ENCODE results near the gene PYCR2. TPM values are rescaled to one million over a fixed set of nuclear protein-coding genes. Genes with fewer than 3 reads are reported as not detected.
"Not testable (repeated sequence)": the region's sequence is repeated elsewhere in the genome, so short reads cannot be mapped to it uniquely, and the experiment has no call there.

Gene PYCR2
- total RNA-seq, 2 donors from 2014 or later = 46.6 to 50.2 TPM

DNA sequence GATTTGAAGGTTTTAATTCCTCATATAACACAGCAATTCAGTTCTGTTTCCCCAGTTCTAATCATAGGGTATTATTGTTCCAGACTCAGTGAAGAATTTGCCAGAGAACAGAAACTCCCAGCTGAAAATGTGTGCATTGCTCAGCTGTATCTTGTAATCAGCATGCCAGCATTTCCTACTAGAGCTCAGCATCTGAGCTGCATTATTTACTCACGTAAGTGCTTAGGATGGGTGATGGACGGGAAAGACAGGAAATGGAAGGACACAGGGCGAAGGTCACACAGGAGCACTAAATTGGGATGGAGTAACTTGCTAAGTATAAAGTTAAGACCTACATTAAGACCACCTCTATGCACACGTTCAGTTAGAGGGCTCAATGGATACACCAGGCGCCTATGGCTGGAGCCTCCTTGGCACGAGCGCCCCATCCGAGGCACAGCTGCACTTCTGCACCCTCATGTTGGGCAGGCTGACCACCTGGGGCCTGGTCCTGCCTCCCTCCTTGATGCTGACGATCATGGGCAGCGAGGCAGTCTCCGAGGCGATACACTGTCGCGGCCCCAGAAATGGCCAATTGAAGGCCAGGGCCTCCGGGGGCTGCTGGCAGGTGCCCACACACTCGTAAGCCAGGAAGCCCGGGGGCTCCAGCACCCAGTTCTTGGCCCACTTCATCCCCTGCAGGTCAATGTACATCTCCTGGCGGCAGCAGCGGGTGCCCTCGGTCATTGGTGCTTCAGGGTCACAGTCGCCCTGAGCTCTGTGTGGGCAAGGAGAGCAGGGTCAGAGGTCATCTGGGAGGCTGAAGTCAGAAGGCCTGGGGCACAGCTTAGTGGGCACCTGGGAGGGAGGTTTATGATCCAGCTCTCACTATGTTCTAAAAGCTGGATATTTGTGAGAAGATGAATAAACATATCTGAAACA, 13.3 kb upstream of the PYCR2 start:
- no peak for DNase-seq (ENCODE audit: low spot score)

DNA sequence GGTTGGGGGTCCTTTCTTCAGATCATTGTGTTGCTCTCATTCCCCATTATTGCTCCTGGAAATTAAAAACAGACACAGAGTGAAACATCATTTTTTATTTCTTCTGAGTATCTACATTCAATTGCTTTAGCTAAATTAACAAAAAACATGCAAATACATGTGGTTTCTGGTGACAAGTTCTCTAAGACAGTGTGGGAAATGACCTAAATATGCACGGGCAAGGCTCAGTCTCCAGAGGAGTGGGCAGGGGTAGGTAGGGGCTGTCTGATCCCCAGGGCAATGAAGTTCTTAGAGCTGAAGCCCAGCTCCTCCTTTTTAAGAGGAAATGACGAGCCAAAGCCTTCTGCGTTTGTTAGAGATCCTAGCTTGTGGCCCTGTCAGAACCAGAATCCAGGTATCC, 12.5 kb upstream of the PYCR2 start:
- Histone ChIP-seq H3K4me3 (no peak overlapping the region), H3K9me3 (no peaks in the 10 kb centered on the region), H3K27me3 (replicated peaks; ENCODE audit: insufficient read depth) (no peaks in the 10 kb centered on the region), H3K27ac (no peak overlapping the region), H3K36me3 (no peaks in the 10 kb centered on the region), H3K4me1 (ENCODE audit: control insufficient read depth in 1 of 2, low read depth in 2 of 2) (peaks cover 11 to 17% of the 10 kb centered on the region in 2 donors)
- TF ChIP-seq, protein P1, sequence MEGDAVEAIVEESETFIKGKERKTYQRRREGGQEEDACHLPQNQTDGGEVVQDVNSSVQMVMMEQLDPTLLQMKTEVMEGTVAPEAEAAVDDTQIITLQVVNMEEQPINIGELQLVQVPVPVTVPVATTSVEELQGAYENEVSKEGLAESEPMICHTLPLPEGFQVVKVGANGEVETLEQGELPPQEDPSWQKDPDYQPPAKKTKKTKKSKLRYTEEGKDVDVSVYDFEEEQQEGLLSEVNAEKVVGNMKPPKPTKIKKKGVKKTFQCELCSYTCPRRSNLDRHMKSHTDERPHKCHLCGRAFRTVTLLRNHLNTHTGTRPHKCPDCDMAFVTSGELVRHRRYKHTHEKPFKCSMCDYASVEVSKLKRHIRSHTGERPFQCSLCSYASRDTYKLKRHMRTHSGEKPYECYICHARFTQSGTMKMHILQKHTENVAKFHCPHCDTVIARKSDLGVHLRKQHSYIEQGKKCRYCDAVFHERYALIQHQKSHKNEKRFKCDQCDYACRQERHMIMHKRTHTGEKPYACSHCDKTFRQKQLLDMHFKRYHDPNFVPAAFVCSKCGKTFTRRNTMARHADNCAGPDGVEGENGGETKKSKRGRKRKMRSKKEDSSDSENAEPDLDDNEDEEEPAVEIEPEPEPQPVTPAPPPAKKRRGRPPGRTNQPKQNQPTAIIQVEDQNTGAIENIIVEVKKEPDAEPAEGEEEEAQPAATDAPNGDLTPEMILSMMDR (IDR thresholded peaks at IDR 0.05) = no peak
- DNase-seq (ENCODE audit: low spot score) = no peak
- no peak for ATAC-seq (ENCODE audit: insufficient number of reproducible peaks, low FRiP score, low read depth)

More for the DNA sequence above, 13.3 kb upstream of the PYCR2 start:
- Histone ChIP-seq H3K4me3 (no peak overlapping the region), H3K36me3 (no peaks in the 10 kb centered on the region), H3K9me3 (no peaks in the 10 kb centered on the region), H3K4me1 (ENCODE audit: control insufficient read depth in 1 of 2, low read depth in 2 of 2) (peaks cover 12 to 22% of the 10 kb centered on the region in 2 donors), H3K27ac (no peak overlapping the region), H3K27me3 (replicated peaks; ENCODE audit: insufficient read depth) (no peaks in the 10 kb centered on the region)
- no peak for ATAC-seq (ENCODE audit: insufficient number of reproducible peaks, low FRiP score, low read depth)
- TF ChIP-seq, protein P1 (IDR thresholded peaks at IDR 0.05) = no peak

- H3K4me1 ChIP-seq (ENCODE audit: control insufficient read depth in 1 of 2, low read depth in 2 of 2) = peaks cover 7 to 13% of the 10 kb centered on the region in 2 donors
- not testable (repeated sequence) for H3K27ac ChIP-seq; H3K9me3 ChIP-seq; DNase-seq (ENCODE audit: low spot score); ATAC-seq (ENCODE audit: insufficient number of reproducible peaks, low FRiP score, low read depth); H3K4me3 ChIP-seq; H3K36me3 ChIP-seq; H3K27me3 ChIP-seq (replicated peaks; ENCODE audit: insufficient read depth)
These were observed 12.0 kb upstream of the PYCR2 start for GRCh38 chr1:225936086-225936485.

- H3K36me3 ChIP-seq = no peaks in the 10 kb centered on the region
- H3K4me1 ChIP-seq (ENCODE audit: control insufficient read depth in 1 of 2, low read depth in 2 of 2) = no peaks in the 10 kb centered on the region
- TF ChIP-seq, protein P1 (IDR thresholded peaks at IDR 0.05) = no peak
- H3K4me3 ChIP-seq = no peak overlapping the region
- no peak overlapping the region for H3K27ac ChIP-seq
- H3K9me3 ChIP-seq = no peaks in the 10 kb centered on the region
- ATAC-seq (ENCODE audit: insufficient number of reproducible peaks, low FRiP score, low read depth) = no peak
- DNase-seq (ENCODE audit: low spot score) = no peak
- no peaks in the 10 kb centered on the region for H3K27me3 ChIP-seq (replicated peaks; ENCODE audit: insufficient read depth)
These were observed 10.7 kb upstream of the PYCR2 start for GRCh38 chr1:225934711-225935110.

DNA sequence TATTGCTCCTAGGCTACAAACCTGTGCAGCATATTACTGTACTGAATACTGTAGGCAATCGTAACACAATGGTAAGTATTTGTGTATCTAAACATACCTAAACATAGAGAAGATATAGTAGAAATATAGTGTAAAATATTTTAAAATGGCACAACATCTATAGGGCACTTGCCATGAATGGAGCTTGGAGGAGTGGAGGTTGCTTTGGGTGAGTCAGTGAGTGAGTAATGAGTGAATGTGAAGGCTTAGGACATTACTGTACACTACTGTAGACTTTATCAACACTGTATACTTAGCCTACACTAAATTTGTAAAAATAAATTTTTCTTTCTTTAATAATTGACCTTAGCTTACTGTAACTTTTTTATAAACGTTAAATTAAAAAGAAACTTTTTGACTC, 9.0 kb upstream of the PYCR2 start:
- Histone ChIP-seq H3K27me3 (replicated peaks; ENCODE audit: insufficient read depth) (no peaks in the 10 kb centered on the region), H3K36me3 (no peaks in the 10 kb centered on the region), H3K4me3 (no peak overlapping the region), H3K4me1 (ENCODE audit: control insufficient read depth in 1 of 2, low read depth in 2 of 2) (no peaks in the 10 kb centered on the region), H3K27ac (no peak overlapping the region), H3K9me3 (no peaks in the 10 kb centered on the region)
- TF ChIP-seq, protein P1 (IDR thresholded peaks at IDR 0.05) = no peak
- ATAC-seq (ENCODE audit: insufficient number of reproducible peaks, low FRiP score, low read depth) (no peak), DNase-seq (ENCODE audit: low spot score) (no peak)
